NK-92 (cell line): ENCODE measurements around the gene TMEM225B.
"Not testable (repeated sequence)": the region's sequence is repeated elsewhere in the genome, so short reads cannot be mapped to it uniquely, and the experiment has no call there.

ENCODE experiments used
- DNase-seq: peaks from one replicate; lab custom pipeline; 2025; ENCODE audit not compliant: unreplicated experiment; lab: John Stamatoyannopoulos, UW

The TMEM225B gene

DNA sequence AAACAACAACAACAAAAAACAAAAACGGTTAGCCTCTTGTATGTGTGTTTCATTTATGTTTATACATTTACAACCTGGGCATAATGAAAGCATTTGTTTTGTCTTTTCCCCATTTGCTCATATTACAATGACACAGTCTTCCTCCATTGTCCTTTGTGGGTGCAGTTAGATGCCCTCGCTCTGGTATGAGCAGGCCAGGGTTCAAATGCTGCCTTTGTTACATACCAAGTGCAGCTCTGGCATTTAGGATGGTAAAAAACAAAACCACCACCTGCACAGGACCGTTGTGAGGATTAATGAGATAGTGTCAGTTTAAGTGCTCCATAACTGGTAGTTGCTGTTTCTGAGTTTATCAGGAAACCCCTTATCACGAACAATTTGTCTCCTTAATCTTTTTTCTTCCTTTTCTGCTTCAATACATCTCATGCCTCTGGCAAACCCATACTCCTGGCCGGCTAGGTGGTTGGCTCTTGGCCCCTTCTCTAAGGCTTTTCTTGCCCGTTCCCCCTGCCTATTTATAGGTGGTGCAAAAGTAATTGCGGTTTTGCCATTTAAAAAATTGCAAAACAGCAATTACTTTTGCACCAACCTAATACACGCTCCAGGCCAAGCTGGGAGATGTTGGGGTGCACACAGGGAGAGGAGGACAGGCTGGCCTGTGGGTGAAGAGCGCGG, 18.6 kb upstream of the TMEM225B start:
- DNase-seq = no peak

DNA sequence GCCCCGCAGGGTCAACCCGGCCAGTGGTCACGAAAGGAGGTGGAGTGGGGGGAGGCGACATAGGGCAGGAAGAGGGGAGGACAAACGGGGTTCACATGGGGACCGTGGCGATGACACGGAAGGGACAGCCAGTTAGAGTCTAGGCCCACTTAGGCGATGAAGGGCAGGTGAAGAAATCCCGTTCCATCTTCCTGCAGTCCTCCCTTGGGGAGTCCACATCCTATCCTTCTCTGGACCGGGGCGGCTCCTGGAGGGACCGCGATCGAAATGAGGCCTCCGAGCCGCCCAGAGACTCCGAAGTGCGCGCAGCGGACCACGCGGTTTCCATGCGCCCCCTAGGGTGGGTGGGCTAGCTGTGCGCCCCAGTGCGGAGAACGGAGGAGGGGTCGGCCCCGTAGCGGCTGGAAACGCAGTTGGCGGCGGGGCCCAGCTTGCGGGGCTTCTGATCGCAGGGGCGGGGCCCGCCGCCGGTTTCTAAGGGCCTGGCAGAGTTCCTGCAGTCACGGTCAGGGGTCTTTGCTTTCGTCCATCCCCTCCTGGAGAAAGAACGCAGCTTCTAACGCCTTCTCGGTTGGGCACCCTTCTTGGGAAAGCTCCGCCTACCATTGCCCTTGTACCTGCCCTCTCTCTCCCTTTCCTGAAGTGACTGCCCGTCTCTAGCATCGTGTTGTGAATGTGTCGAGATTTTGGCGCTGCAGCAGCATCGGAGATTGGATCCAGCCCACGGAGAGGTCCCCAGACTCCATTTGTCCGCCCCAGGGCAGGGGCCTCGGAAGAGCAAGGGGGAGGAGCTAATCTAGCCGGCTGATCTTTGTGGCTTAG, 17.9 kb upstream of the TMEM225B start:
- no peak for DNase-seq

DNA sequence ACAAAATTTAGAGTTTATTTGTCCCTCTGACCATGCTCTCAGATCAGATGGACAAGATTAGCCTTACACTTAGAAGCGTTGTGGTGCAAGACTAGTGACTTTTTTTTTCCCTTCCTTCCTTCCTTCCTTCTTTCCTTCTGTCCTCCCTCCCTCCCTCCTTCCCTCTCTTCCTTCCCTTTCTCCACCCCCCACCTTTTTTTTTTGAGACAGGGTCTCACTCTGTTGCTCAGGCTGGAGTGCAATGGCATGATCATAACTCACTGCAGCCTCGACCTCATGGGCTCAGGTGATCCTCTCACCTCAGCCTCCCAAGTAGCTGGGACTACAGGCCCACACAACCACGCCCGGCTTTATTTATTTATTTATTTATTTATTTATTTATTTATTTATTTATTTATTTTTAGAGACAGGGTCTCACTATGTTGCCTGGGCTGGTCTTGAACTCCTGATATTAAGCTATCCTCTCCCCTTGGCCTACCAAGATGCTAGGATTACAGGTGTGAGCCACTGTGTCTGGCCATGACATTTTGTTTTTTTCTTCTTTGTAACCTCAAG, 17.2 kb upstream of the TMEM225B start:
- not testable (repeated sequence) for DNase-seq

DNA sequence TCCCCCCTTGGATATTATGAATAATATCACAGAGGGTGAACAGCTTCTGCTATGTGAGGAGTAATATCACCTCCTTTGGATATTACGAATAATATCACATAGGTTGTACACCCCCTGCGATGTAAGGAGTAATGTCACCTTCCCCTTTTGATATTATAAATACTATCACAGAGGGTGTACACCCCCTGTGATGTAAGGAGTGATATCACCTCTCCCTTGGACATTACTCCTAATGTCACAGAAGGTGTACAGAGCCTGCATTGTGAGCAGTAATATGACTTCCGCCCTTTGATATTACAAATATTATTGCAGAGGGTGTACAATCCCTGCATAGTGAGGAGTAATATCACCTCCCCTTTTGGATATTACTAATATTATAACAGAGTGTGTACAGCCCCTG, 9.2 kb upstream of the TMEM225B start:
- no peak for DNase-seq

DNA sequence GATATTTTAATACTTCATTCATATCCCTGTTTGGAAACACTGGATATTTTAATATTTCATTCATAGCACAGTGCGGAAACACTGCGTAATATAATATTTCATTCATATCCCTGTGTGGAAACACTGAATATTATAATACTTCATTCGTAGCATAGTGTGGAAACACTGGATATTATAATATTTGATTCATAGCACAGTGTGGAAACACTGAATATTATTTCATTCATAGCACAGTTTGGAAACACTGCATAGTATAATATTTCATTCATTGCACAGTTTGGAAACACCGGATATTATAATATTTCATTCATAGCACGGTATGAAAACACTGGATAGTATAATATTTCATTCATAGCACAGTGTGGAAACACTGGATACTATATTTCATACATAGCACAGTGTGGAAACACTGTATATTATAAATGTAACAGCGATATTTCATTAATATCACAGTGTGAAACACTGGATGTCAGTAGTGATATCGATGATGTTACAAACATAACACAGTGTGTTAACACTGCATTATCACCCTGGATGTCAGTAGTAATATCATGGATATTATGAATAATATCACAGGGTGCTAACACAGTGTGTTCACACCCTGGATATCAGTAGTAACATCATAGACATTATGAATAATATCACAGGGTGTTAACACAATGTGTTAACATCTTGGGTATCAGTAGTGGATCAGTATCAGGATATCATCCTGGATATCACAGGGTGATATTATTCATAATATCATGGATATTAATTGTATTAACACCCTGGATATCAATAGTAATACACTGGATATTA, 2.9 kb upstream of the TMEM225B start:
- DNase-seq = no peak

DNA sequence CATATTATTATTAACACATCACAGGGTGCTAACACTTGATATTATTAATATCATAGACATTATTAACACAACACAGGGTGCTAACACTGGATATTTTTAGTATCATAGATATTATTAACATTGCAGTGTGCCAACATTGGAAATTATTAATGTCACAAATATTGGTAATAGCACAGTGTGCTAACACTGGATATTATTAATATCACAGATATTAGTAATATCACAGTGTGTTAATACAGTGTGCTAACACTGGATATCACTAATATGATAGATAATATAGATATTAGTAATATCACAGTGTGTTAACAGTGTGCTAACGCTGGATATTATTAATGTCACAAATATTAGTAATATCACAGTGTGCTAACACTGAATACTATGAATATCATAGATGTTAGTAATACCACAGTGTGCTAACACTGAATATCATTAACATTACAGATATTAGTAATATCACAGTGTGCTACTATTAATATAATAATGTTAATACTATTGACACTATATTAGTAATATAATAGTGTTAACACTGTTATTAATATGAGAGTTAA, 1.6 kb upstream of the TMEM225B start:
- DNase-seq = no peak

DNA sequence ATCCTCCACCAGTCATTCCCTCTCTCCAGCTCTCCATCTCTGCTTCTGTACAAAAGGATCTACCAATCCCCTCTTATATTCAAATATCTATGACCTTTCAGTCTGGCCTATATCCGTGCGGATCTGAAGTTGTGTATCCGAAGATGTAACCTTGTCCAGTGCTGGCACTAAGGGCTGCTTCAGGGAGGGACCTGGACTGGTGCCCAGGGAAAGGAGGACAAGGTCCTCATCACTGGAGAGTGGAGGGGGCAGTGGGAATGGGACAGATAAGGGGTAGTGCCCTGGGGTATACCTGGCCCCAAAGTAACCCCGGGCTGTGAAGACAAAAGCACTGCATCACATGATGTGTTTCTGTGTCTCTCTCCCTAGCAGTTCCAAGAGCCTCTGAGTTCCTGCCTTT, 1.8 kb downstream of the TMEM225B start:
- no peak for DNase-seq

DNA sequence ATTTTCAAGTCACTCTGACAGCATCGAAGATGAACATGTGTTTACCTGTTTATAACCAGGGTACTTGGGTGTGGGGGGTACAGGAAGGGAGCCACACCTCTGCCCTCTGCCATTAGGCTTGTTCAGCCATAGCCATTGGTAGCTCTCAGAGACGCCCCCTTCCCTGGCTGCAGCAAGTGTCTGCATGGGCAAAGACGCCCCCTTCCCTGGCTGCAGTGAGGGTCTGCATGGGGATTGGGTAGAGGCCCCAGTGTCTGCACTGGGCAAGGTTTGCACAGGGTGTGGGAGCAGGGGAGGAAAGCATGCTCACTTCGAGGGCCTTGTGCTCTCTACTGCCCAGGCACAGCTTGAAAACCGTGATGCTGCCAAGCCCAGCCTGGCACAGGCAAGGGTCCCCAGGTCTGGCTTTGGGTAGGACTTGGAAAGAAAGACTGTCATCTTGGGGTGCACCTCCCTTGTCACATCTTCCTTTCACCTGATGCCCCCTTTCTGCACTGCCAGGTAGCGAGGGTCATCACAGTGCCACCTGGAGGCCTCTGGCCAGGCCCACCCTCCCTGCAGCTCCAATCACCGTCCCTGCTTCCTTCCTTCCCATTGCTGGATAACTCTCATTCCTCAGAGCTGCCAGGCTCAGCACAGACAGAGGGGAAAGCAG, 3.7 kb downstream of the TMEM225B start:
- DNase-seq = no peak

DNA sequence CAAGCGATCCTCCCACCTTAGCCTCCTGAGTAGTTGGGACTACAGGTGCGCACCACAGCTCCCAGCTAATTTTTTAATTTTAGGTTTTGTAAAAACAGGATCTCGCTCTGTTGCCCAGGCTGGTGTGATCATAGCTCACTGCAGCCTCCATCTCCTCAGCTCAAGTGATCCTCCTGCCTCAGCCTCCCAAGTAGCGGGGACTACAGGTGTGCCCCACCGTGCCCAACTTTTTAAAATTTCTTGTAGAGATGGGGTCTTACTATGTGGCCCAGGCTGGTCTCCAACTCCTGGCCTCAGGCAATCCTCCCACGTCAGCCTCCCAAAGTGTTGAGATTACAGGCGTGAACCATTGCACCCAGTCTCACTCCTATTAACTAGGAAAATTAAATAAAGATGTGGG, 7.5 kb downstream of the TMEM225B start:
- DNase-seq = no peak

DNA sequence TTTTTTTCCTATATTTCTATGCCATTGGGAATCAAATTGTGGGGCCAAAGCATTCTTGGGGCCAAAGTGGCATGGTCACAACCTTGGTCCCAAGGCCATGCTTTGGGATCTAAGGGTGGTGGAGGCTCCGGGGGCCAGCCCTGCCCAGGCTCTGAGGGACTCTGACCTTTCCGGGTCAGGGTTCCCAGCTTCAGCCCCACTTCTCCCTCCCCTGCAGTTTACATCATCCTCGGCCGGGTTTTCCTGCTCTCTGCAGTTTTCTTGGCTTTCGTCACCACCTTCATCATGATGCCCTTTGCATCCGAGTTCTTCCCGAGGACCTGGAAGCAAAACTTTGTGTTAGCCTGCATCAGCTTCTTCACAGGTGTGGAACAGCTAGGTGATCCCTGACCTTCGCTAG, 8.5 kb downstream of the TMEM225B start:
- DNase-seq = no peak

DNA sequence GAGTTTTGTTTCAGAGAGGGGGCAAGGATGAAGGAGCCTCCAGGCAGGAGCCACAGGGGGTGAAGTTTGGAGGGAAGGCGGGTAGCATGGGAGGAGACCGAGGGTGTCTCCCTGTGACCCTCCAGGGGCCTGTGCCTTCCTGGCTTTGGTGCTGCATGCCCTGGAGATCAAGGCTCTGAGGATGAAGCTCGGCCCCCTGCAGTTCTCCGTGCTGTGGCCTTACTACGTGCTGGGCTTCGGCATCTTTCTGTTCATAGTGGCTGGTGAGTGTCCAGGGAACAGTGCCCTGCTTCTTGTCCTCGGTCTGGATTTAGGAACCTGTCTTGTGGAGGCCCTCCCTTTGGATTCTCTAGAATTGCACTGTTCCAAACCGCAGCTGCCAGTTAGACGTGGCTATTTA, 9.5 kb downstream of the TMEM225B start:
- no peak for DNase-seq

DNA sequence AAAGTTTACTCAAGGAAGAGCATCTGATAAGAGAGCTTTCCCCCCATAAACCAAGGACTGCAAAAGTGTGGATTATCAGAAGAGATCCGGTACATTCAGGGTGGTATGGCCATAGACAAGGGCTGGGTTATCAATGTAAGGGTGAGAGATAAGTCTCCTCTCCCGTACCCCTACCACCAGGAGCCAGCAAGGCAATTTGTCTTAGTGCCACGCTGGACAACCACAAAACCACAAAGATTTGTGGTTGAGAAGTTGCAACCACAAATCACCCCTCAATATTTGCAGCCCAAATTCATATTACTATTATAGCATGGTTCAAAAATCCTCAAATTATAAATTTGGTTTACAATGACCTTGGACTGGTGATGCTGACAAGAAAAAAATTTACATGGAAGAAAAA, 16.4 kb downstream of the TMEM225B start:
- no peak for DNase-seq

DNA sequence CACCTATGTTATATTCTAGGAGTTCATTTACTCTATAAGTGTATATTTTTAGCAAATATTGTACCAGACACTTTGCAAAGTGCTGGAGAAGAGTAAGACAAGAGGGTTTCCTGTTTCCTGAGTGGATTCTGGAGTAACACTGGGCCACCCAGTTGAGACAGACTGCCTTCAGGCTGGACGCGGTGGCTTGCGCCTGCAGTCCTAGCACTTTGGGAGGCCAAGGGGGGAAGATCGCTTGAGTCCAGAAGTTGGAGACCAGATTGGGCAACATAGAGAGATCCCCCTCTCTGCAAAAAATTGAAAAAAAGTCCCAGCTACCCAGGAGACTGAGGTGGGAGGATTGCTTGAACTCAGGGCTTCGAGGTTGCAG, 17.9 kb downstream of the TMEM225B start:
- DNase-seq = no peak

DNA sequence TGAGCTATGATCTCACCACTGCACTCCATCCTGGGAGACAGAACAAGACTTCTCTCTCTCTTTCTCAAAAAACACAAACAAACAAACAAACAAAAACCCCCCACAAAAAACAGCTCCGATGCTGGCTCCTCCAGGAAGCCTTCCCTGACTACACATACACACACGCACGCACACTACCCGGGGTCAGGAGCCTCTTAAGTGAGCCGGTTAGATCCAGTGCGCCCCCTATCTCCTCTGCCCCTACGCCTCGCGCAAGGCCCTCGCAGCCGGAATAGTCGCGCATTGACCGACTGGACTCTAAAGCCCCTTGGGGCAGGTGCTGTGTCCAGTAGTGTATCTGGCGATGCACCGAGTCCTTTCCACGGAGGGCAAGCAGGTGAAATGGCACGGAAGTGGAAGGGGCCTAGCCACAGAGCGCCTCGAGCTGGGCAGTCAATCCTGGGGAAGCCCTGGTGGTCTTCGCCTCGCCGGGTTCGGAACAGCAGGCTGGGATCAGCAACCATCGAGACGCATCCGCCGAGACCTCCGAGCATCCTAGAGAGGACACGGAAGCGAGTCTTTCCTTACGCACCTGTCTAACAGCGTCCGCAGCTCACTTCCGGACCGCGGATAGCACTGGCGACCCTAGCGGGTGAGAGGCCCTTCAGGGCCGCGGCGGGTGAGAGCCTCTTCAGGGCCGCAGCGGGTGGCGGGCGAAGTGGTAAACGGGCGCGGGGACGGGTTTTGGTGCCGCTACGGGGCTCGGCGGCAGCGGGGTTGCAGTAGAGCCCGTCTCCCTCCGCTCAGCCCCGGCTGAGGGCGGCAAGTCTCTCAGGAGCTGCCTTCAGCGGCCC, 18.5 kb downstream of the TMEM225B start, which contains the start of gene ZSCAN25:
TSS of gene ZSCAN25 (plus strand) at position 588 of the 833 bp plus-strand sequence. CDS start 2,661 bp downstream, outside the sequence.
- no peak for DNase-seq

DNA sequence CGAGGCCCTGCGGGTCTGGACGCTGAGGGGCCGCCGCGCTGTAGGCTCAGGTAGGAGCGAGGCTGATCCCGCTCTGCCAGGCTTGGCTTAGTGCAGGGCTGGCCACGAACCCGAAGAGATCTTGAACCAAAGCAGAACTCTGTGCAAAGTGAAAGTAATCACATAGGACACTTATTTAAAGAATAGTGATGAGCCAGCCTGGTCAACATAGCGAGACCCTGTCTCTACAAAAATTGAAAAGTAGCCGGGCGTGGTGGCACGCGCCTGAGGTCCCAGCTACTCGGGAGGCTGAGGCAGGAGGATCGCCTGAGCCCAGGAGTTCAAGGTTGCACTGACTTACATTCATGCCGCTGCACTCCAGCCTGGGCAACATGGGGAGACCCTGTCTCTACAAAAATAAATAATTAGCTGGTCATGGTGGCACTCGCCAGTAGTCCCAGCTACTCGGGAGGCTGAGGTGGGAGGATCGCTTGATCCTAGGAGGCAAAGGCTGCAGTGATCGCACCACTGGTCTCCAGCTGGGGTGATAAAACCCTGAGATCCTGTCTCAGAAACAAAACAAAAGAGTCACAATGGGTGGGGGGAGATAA, 19.2 kb downstream of the TMEM225B start:
- DNase-seq = no peak

DNA sequence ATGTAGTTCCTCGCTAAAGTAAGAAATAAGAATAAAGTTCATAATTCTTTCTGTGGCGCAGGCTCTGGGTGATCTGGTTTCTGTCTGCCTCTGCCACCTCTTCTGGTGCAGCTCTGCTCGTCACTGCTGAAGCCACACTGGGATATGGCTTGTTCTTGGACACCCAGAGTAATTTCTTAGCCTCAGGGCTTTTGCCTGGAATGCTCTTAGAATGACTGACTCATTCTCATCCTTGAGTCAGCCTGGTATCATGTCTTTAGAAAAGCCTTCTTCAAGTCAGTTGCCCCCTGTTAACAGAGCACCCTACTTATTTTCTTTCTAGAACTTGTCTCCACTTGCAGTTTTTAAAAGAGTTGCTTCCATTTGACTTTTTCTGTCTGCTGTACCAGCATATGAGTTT, 20.7 kb downstream of the TMEM225B start:
- no peak for DNase-seq

DNA sequence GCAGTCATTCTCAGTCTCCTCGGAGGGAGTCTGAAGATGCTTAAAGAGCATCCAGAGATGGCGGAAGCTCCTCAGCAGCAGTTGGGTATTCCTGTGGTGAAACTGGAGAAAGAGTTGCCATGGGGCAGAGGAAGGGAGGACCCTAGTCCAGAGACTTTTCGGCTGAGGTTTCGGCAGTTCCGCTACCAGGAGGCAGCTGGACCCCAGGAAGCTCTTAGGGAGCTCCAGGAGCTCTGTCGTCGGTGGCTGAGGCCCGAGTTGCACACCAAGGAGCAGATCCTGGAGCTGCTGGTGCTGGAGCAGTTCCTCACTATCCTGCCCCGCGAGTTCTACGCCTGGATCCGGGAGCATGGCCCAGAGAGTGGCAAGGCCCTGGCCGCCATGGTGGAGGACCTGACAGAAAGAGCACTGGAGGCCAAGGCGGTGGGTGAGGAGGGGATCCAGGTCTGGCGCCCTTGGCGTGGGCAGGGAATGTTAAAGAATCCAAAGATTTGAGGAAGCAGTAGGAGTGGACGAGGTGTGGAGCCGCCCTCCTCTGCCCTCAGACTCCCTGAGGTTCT, 21.6 kb downstream of the TMEM225B start:
- no peak for DNase-seq

DNA sequence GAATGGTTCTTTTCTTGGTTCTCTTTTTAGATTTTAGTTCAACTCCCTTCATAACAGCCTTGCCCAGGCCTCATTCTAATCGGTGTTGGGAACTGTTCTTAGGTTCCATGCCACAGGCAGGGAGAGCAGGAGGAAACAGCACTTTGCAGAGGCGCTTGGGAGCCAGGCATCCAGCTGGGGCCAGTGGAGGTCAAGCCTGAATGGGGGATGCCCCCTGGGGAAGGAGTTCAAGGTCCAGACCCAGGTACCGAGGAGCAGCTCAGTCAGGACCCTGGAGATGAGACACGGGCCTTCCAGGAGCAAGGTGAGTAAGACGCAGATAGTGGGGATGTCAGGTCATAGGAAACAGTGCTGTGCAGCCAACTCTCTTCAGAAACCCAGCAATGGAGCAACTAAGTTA, 23.2 kb downstream of the TMEM225B start:
- no peak for DNase-seq

DNA sequence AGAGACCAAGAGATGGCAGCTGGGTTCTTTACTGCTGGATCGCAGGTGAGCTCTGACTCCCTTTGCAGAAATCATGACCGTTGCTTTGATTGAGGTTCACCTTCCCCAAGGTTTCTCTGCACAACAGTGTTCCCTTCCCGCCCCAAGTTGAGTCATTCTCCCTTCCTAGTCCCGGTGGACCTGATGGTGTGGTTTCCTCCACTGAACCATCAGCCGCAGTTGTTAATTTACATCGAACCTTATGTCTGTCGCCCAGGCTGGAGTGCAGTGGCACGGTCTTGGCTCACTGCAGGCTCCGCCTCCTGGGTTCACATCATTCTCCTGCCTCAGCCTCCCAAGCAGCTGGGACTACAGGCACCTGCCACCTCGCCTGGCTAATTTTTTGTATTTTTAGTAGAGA, 24.5 kb downstream of the TMEM225B start:
- DNase-seq = no peak
